ENCODE measurements around the gene CSAG2.

CSAG2 gene

DNA sequence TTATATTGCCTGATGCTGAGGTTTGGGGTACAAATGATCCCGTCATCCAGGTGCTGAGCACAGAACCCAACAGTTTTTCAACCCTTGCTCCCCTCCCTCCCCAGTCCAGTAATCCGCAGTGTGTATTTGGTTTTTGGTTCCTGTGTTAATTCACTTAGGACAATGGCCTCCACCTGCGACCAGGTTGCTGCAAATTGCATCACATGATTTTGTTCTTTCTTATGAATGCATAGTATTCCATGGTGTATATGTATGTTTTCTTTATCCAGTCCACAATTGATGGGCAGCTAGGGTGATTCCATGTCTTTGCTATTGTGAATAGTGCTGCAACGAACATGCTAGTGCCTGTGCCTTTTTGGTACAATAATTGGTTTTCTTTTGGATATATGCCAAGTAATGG is 46.0 kb downstream of the CSAG2 start:
- no peak for DNase-seq (ENCODE audit: low read depth in 2 of 2)

GRCh38 chrX:152658302-152658701 is 50.8 kb downstream of the CSAG2 start:
- DNase-seq (ENCODE audit: low read depth in 2 of 2): no peak

All from activated CD8-positive, alpha-beta memory T cell treated with anti-CD3 and anti-CD28 coated beads for 4 hours (primary cell).